ENCODE results near the gene ARHGEF10L.
"Not testable (repeated sequence)": the region's sequence is repeated elsewhere in the genome, so short reads cannot be mapped to it uniquely, and the experiment has no call there.

GRCh38 chr1:17507200-17507599 is 32.3 kb upstream of the ARHGEF10L start:
- not testable (repeated sequence) for TF ChIP-seq CTCF (conservative IDR thresholded peaks at IDR 0.05; ENCODE audit: low read depth, low read length); EZH2 (IDR thresholded peaks at IDR 0.05; ENCODE audit: borderline replicate concordance, low read depth, low read length, poor library complexity, severe bottlenecking)
